A673 (cell line): ENCODE results near the gene XYLT2.

Experiments
- EZH2 ChIP-seq: fragments of 200-600 bp; sonication (generic); IDR thresholded peaks from 2 replicates; pipeline ENCODE4 v1.6.1; 2017; ENCODE audit warnings: borderline replicate concordance, low read depth, mild to moderate bottlenecking, mixed read lengths, antibody characterized with exemption, low read length; ENCODE audit not compliant: poor library complexity, severe bottlenecking
- TF ChIP-seq, protein P1 (sequence below): fragments of 300-800, 200-600 bp; sonication (generic); conservative IDR thresholded peaks from 2 replicates; pipeline ENCODE4 v1.5.1; 2017; ENCODE audit warnings: low read depth, mild to moderate bottlenecking, antibody characterized with exemption, low read length, moderate library complexity, mixed read lengths

DNA sequence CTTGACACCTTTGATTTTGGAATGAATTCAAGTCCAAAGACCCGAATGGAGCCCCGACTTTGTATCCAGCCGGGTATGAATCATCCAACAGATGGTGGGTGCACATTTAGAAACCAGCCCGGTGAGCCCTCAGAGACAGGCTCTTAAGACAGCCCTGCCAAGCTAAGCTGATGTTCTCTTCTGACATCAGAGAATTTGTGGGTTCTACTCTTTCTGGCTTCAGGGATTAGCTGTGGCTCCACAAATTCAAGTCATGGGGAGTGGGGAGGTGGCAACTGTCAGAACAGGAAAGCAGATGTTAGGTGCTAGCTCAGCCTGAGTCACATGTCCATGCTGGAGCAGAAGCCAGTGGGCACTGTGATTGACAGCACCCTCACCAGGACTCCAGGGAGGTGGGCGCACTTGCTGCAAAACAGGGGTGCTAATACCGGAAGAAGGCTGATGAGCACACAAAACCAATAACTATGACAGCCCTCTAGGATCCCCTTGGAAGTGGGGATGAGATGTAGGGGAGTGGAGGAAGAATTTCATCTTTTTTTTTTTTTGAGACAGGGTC lies 31.4 kb upstream of the XYLT2 start:
- TF ChIP-seq, protein P1, sequence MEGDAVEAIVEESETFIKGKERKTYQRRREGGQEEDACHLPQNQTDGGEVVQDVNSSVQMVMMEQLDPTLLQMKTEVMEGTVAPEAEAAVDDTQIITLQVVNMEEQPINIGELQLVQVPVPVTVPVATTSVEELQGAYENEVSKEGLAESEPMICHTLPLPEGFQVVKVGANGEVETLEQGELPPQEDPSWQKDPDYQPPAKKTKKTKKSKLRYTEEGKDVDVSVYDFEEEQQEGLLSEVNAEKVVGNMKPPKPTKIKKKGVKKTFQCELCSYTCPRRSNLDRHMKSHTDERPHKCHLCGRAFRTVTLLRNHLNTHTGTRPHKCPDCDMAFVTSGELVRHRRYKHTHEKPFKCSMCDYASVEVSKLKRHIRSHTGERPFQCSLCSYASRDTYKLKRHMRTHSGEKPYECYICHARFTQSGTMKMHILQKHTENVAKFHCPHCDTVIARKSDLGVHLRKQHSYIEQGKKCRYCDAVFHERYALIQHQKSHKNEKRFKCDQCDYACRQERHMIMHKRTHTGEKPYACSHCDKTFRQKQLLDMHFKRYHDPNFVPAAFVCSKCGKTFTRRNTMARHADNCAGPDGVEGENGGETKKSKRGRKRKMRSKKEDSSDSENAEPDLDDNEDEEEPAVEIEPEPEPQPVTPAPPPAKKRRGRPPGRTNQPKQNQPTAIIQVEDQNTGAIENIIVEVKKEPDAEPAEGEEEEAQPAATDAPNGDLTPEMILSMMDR: no peak
- no peak for TF ChIP-seq EZH2
